IPS-NIHi7 (cell line): Measurements from ENCODE around the gene MAGEB4.

Experiments used
- DNase-seq: peaks from one replicate; pipeline ENCODE4 v3.0.0; 2012; ENCODE audit warnings: mixed read lengths; ENCODE audit errors: extremely low spot score

The MAGEB4 gene

GRCh38 chrX:30283456-30284200 is 41.8 kb downstream of the MAGEB4 start:
- peak; percentile 11 for DNase-seq
